NB4 (cell line): ENCODE results near the gene GSK3B.

Source experiments
- MYC ChIP-seq: IDR thresholded peaks from 2 replicates; pipeline ENCODE4 v1.6.1; 2011; ENCODE audit warnings: low read depth, low read length
- POLR2A ChIP-seq: IDR thresholded peaks from 2 replicates; pipeline ENCODE4 v1.6.1; 2011; ENCODE audit warnings: mild to moderate bottlenecking; ENCODE audit not compliant: insufficient read length; ENCODE audit errors: extremely low read depth
- TF ChIP-seq, protein P1 (sequence below): IDR thresholded peaks from one replicate; pipeline ENCODE4 v1.5.1; 2012; ENCODE audit warnings: low read depth, low read length
- TF ChIP-seq, protein P2 (sequence below): IDR thresholded peaks from 2 replicates; pipeline ENCODE4 v1.6.1; 2011; ENCODE audit warnings: low read depth, low read length

DNA sequence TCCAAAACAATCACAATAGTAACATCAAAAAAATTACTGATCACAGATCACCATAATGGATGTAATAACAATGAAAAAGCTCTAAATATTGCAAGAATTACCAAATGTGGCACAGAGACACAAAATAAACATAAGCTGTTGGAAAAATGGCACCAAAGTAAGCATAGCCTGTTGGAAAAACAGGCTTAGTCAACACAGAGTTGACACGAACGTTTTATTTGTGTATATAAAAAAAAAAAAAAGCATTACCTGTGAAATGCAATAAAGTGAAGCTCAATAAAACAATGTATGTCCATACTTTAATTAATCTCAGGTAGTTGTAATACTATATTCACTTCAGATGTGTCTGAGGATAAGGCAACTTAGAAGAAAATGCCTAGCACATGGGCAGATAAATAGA, 235.3 kb downstream of the GSK3B start:
- TF ChIP-seq, protein P1, sequence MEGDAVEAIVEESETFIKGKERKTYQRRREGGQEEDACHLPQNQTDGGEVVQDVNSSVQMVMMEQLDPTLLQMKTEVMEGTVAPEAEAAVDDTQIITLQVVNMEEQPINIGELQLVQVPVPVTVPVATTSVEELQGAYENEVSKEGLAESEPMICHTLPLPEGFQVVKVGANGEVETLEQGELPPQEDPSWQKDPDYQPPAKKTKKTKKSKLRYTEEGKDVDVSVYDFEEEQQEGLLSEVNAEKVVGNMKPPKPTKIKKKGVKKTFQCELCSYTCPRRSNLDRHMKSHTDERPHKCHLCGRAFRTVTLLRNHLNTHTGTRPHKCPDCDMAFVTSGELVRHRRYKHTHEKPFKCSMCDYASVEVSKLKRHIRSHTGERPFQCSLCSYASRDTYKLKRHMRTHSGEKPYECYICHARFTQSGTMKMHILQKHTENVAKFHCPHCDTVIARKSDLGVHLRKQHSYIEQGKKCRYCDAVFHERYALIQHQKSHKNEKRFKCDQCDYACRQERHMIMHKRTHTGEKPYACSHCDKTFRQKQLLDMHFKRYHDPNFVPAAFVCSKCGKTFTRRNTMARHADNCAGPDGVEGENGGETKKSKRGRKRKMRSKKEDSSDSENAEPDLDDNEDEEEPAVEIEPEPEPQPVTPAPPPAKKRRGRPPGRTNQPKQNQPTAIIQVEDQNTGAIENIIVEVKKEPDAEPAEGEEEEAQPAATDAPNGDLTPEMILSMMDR, result no peak
- no peak for TF ChIP-seq POLR2A
- TF ChIP-seq, protein P2, sequence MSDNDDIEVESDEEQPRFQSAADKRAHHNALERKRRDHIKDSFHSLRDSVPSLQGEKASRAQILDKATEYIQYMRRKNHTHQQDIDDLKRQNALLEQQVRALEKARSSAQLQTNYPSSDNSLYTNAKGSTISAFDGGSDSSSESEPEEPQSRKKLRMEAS, result no peak
- TF ChIP-seq MYC, result no peak
